KMS-11 (cell line): ENCODE results near the gene RAB7B.

Experiments
- H2AFZ ChIP-seq: fragments of 200-600 bp; sonication (generic); 2 replicates; pipeline ENCODE4 v1.6.1; 2016; ENCODE audit warnings: antibody characterized with exemption, mixed run types, low read depth
- H3K27ac ChIP-seq: fragments of 200-600 bp; sonication (generic); 2 replicates; pipeline ENCODE4 v1.6.1; 2016; ENCODE audit warnings: mild to moderate bottlenecking, mixed run types
- H3K27me3 ChIP-seq: fragments of 200-600 bp; sonication (generic); 2 replicates; pipeline ENCODE4 v1.6.1; 2017; ENCODE audit warnings: mild to moderate bottlenecking, low read depth, mixed run types, moderate library complexity; ENCODE audit not compliant: insufficient read depth
- H3K36me3 ChIP-seq: fragments of 200-600 bp; sonication (generic); 2 replicates; pipeline ENCODE4 v1.6.1; 2017; ENCODE audit warnings: mild to moderate bottlenecking, mixed run types; ENCODE audit not compliant: insufficient read depth
- H3K4me1 ChIP-seq: fragments of 200-600 bp; sonication (generic); 2 replicates; pipeline ENCODE4 v1.6.1; 2016; ENCODE audit warnings: mild to moderate bottlenecking, low read depth, mixed run types; ENCODE audit not compliant: poor library complexity, severe bottlenecking
- H3K4me2 ChIP-seq: fragments of 200-600 bp; sonication (generic); 2 replicates; pipeline ENCODE4 v1.7.0; 2016; ENCODE audit warnings: mild to moderate bottlenecking, mixed run types
- H3K4me3 ChIP-seq: fragments of 200-600 bp; sonication (generic); IDR thresholded peaks from 2 replicates; pipeline ENCODE4 v1.6.1; 2017; ENCODE audit warnings: low read depth, low read length, mixed read lengths; ENCODE audit not compliant: insufficient read depth
- H3K79me2 ChIP-seq: fragments of 200-600 bp; sonication (generic); 2 replicates; pipeline ENCODE4 v1.6.1; 2016; ENCODE audit warnings: low read depth, mixed run types; ENCODE audit not compliant: insufficient read depth
- H3K9ac ChIP-seq: fragments of 200-600 bp; sonication (generic); 2 replicates; pipeline ENCODE4 v1.6.1; 2016; ENCODE audit warnings: mild to moderate bottlenecking, mixed run types
- H4K20me1 ChIP-seq: fragments of 200-600 bp; sonication (generic); 2 replicates; pipeline ENCODE4 v1.6.1; 2016; ENCODE audit warnings: mild to moderate bottlenecking, mixed run types; ENCODE audit not compliant: insufficient read depth
- CTCF ChIP-seq: fragments of 200-600 bp; sonication (generic); conservative IDR thresholded peaks from 2 replicates; pipeline ENCODE4 v1.6.1; 2017; ENCODE audit warnings: low read depth, mild to moderate bottlenecking, antibody characterized with exemption, low read length, moderate library complexity, mixed read lengths

RAB7B gene

GRCh38 chr1:206029484-206029883, 26.3 kb upstream of the RAB7B start:
- Histone ChIP-seq H3K9ac (no peak overlapping the region), H3K4me2 (no peak overlapping the region), H3K27ac (no peak overlapping the region), H3K4me1 (peaks cover 19% of the 10 kb centered on the region), H2AFZ (no peak overlapping the region), H3K4me3 (no peak overlapping the region), H3K79me2 (no peaks in the 10 kb centered on the region), H3K36me3 (no peaks in the 10 kb centered on the region), H3K27me3 (no peaks in the 10 kb centered on the region), H4K20me1 (no peaks in the 10 kb centered on the region)
- no peak for TF ChIP-seq CTCF

- no peak overlapping the region for H3K4me3 ChIP-seq
- H3K27me3 ChIP-seq, result no peaks in the 10 kb centered on the region
- no peak for TF ChIP-seq CTCF
- H3K27ac ChIP-seq, result no peak overlapping the region
- H3K9ac ChIP-seq, result no peak overlapping the region
- H3K4me2 ChIP-seq, result no peak overlapping the region
- H4K20me1 ChIP-seq, result no peaks in the 10 kb centered on the region
- H3K79me2 ChIP-seq, result no peaks in the 10 kb centered on the region
- peaks cover 2% of the 10 kb centered on the region for H3K4me1 ChIP-seq
- no peaks in the 10 kb centered on the region for H3K36me3 ChIP-seq
- H2AFZ ChIP-seq, result no peak overlapping the region
Measured at GRCh38 chr1:206025283-206025820, 22.2 kb upstream of the RAB7B start.

GRCh38 chr1:206023695-206024094, 20.5 kb upstream of the RAB7B start, which contains the start of gene CTSE:
CTSE (minus strand) TSS chr1:206023895; CDS start chr1:206023791, 104 bp downstream.
- H3K4me1 ChIP-seq, result no peaks in the 10 kb centered on the region
- no peak for TF ChIP-seq CTCF
- no peak within 1 kb of the TSS for H3K4me3 ChIP-seq
- no peak within 1 kb of the TSS for H3K27ac ChIP-seq
- H4K20me1 ChIP-seq, result no peaks in the 10 kb centered on the region
- no peak within 1 kb of the TSS for H2AFZ ChIP-seq
- no peak within 1 kb of the TSS for H3K4me2 ChIP-seq
- no peak within 1 kb of the TSS for H3K9ac ChIP-seq
- no peaks in the 10 kb centered on the region for H3K27me3 ChIP-seq
- no peaks in the 10 kb centered on the region for H3K79me2 ChIP-seq
- no peaks in the 10 kb centered on the region for H3K36me3 ChIP-seq

- no peaks in the 10 kb centered on the region for H3K27me3 ChIP-seq
Measured at GRCh38 chr1:206022766-206023165, 19.6 kb upstream of the RAB7B start.

More at GRCh38 chr1:206022766-206023165, 19.6 kb upstream of the RAB7B start:
- no peak overlapping the region for H3K27ac ChIP-seq
- no peak overlapping the region for H3K4me3 ChIP-seq
- H3K4me1 ChIP-seq, result no peaks in the 10 kb centered on the region
- H2AFZ ChIP-seq, result no peak overlapping the region
- TF ChIP-seq CTCF, result no peak
- no peak overlapping the region for H3K9ac ChIP-seq
- H3K79me2 ChIP-seq, result no peaks in the 10 kb centered on the region
- H4K20me1 ChIP-seq, result no peaks in the 10 kb centered on the region
- no peak overlapping the region for H3K4me2 ChIP-seq
- H3K36me3 ChIP-seq, result no peaks in the 10 kb centered on the region
